G401.6 (cell line): ENCODE measurements around the gene WIPF1.

ENCODE experiments used
- FAIRE-seq: peaks from 2 replicates; lab custom pipeline; 2012; peaks lifted over from hg19 to GRCh38; lab: Jason Lieb, UNC

The WIPF1 gene

DNA sequence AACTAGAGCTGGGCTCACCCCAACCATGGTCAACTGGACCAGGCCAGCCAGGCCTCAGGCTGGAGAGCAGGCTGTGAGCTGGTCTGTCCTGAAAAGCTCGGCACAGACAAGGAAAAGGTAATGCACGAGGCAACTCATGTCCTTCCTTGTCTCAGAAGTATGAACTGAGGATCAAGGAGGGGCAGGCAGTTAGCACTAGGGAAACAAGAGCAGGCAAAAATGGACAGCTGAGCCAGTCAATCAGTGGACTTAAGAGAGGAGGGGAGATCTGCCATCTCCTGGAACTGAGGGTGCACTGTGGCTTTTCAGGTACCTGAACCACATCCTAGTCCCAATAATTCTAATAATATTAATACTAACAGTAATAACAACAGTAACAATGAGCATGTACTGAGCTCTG is 20.6 kb upstream of the WIPF1 start:
- FAIRE-seq: no peak

DNA sequence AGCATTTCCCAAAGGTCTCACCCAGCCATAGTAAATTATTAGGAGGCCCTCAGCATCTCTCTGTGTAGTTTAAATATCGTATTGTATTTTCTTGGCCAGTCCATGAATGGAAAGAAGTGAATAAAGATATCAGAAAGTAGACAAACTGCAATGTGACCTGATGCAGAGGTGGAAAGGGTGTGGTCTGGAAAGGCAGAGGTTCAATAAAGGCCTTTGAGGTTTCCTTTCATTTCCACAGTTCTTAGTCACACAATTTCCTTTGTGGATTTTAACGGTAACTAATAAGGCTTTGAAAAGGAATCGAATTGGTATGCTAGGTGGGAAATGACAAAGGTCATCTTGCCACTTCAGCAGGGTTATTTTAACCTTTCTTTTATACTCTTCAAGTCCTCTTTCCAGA is 20.1 kb upstream of the WIPF1 start:
- FAIRE-seq: no peak

DNA sequence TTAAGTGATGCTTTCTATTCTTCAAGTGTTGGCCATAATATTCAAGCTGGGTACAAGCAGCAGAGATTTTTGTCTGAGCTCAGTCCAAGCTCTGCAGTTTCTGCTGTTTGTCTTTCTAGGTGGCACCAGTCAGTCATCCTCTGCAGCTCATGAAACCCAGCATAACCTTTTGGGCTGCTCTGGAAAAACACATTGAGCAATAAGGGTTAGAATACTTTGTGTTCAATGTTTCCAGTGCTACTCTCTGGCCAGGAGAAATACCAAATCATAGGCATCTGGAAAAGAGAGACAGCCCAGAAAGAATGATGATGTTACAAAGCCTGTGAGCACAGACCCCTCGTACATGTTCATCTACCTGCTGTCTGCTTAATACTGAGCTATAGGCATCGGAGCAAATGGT is 19.5 kb upstream of the WIPF1 start:
- no peak for FAIRE-seq

- no peak for FAIRE-seq
These were observed 18.4 kb upstream of the WIPF1 start for GRCh38 chr2:174615871-174616436.

DNA sequence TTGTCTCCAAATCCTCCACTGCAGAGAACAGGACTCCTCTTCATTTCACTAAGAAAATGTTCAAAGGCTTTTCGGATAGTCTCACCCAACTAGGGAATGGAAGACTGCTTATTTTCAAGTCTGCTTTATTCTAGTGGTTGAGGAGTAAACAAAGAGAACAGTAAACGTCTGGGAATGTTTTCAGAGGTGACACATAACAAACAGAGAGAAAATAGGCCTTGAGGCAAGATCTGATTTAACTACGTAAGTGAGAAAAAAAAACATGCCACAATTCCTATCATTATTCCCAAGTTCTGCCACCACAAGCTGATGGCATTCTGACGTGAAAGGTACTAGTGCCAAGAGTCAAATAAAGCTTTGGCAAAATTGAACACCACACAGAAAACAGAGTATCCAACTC is 16.7 kb upstream of the WIPF1 start:
- no peak for FAIRE-seq

- FAIRE-seq: no peak
These were observed 15.9 kb upstream of the WIPF1 start for GRCh38 chr2:174613531-174613930.

- no peak for FAIRE-seq
These were observed 15.4 kb upstream of the WIPF1 start for GRCh38 chr2:174612970-174613369.

- FAIRE-seq: no peak
These were observed 14.2 kb upstream of the WIPF1 start for GRCh38 chr2:174611854-174612253.

- FAIRE-seq: no peak
These were observed 13.4 kb upstream of the WIPF1 start for GRCh38 chr2:174611006-174611405.

DNA sequence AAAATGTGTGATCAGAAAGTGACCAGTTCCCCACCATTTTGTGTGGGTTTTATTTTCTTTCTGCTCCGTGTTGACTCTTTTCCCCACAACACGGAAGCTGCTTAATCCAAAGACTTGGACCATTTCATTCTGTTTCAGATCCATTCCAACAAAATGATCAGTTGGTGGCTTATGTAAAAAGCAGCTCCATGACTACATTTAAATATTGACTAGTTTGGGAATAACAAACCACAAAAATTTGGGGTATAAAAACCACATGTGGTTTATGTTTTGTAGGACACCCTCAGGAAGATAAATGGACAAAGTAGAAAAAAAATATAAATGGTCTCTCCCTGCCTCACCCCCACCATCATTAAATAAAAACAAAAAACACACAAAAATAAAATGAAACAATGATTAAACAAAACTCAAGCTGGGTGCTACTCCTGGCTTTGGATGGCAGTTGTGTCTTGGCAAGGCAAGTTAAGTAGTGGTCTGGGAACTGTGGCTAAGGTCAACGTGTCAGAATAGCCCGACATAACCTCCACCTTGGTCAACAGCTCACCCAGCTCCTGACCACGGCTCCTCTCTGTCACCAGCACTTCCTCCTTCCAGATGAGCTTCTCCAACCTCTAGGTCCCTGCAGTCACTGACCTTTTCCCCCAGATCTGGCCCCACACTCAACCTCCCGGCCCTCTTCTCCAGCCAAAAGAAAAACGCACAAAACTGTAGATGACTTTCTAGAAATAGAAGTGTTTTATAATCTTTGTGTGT is 12.8 kb upstream of the WIPF1 start:
- no peak for FAIRE-seq

DNA sequence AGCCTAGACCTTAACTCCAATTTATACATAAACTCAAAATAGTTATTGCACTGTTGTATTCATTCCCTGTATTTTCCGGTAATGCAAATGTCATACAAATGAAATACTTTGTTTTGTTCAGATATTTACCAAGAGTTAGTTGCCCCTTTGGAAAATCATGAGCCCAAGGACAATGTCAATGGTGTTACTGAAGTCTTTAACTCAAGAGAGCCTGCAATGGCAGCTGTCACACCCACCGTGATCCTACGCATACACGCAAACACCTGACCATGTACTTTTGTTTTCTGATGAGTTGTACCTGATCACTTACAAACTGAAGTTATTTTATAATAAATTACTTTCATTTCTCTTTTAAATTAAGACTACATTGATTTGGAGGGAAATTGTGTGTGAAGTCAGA is 11.7 kb upstream of the WIPF1 start:
- FAIRE-seq: no peak

DNA sequence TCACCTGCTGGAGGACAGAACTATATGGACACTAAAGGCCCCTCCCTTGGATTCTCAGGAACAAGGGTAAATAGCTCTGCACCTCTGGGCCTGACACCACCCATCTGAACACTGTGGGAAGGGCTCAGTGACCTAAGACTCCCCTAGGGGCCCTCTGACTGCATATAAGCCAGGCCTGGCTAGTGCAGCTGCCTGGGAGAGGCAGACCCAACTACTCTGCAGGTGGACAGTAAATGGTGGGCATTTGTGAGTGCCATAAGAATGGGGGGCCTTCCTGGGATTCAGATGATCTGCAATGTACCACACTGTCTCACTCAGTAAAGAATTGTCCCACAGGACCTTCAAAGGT is 11.2 kb upstream of the WIPF1 start:
- FAIRE-seq: no peak

DNA sequence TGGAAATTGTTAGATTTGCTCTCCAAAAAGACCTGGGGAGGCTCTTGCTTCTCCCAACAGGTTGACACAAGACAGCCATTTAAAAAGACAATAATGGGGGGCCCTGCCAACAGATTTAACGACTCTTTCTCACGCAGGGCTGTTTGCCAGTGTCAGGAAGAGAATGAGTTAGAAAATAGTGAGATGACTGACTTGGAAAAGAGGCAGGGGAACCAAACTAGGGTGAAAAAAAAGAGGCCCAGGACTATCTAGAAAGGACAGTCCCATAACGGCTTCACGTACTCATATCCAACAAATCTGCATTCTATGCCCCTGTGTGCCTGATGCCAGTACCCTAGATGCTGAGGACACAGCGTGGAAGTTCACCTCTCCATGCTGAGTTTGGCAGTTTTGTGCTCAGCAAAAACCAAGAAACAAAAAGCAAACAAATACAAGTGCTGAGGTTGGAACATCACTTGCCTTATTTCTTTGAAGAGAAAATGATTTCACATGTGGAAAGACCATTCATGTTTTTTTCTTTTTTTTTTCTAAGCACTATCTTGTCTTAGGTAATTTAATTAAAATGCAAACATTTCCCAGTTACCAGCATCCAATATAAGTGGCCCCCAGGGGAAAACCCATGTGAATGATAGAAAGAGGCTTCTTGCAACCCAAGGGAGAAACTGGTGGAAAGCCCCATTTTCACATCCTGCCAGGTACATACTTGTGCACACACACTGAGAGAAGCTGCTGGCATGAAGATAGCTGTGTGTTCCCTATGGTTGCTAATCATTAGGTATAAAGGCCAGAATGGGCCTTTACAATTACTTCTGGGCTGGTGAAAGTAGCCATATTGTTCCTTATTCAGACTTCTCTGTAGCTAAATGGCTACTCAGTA is 10.6 kb upstream of the WIPF1 start:
- FAIRE-seq: no peak

- FAIRE-seq: no peak
These were observed 10.0 kb upstream of the WIPF1 start for GRCh38 chr2:174607584-174607983.

GRCh38 chr2:174606336-174606735 is 8.7 kb upstream of the WIPF1 start:
- no peak for FAIRE-seq

- FAIRE-seq: no peak
These were observed 8.1 kb upstream of the WIPF1 start for GRCh38 chr2:174605687-174606086.

- FAIRE-seq: no peak
These were observed 5.7 kb upstream of the WIPF1 start for GRCh38 chr2:174603280-174603679.

DNA sequence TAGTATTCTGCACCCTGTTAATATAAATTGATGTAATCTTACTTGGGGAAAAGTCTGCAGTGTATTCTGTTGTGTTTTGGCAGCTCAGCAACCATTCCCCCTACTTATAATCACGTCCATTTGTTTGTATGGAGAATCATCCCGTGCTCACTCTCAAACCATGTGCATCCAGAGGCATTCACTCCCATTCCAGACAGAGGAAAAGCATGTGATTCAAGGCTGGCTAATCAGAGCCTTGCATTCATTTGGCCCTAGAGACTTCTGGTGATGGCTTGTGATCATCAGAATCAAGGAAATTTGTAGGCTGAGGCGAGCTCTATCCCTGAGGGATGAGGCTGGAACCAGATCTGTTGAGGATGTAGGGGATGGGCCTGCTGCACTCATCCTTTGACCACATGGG is 5.1 kb upstream of the WIPF1 start:
- FAIRE-seq: no peak

DNA sequence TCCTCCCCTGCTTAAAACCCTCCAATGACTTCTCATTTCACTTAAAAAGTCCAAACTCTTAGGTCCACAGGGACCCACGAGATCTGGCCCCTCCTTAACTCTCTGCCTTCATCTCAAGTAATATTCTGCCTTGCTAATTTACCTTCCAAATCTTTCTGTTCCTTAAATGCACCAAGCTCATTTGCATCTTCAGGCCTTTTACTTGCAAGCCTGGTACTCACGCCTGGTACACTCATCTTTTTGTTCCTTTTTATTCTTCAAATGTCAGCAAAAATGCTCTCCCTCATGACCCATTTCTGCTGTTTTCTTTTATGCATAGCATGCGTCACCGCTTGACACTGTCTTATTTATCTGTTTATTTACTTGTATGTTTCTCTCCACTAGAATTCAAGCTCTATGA is 2.7 kb upstream of the WIPF1 start:
- no peak for FAIRE-seq

- no peak for FAIRE-seq
These were observed 1.8 kb upstream of the WIPF1 start for GRCh38 chr2:174599310-174599921.

DNA sequence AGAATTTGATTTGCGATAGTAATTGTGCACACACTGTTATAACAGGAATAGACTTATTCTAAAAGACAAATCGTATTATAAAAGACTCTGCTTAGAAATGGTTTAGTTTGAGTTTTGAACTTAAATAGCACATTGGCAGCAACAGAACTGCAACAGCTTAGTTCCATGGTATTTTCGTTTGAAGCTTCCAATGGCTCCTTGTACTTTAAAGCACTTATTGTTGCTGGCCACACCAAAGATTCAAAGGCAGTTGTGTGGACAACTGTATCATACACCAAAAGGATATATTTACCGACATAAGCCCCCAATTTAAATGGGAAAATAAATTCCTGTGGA is 627 bp downstream of the WIPF1 start:
- FAIRE-seq: no peak

DNA sequence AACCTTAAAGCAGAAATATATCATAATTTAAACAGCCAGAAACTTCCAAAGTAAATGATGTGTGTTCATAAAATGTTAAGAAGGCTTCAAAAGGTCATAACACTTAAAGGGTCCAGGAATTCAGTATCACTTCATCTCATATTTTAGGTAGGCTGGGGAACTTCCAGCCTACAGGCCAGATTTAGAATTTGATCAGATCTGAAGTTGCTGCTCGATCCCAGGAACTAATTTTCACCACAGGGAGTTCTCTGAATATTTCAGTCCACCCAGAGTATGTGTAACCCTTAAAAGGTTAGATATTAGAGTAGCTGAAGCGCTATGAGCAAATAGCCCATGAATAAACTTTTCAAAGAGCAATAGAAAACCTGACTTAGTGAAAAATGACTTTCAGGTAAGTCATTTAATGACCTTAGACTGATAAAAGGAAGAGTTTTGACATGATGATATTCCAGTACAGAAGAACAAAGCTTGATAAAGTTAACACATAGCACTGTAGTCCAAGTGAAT is 1.7 kb downstream of the WIPF1 start:
- no peak for FAIRE-seq
